HepG2 (cell line): Measurements from ENCODE around the gene TMEM165. TPM values are rescaled to one million over a fixed set of nuclear protein-coding genes. Genes with fewer than 3 reads are reported as not detected.

Experiments
- ARNT ChIP-seq: fragments of 450-650 bp; IDR thresholded peaks from 2 replicates; pipeline ENCODE4 v1.6.1; 2017
- ATF1 ChIP-seq: IDR thresholded peaks from 2 replicates; pipeline ENCODE4 v1.6.1; 2016; ENCODE audit warnings: mild to moderate bottlenecking, control low read depth
- CBFB ChIP-seq: sonication (generic); formaldehyde crosslinking; IDR thresholded peaks from 2 replicates; pipeline ENCODE4 v1.4.0; 2020; ENCODE audit warnings: missing genetic modification reagents
- CCAR2 ChIP-seq: fragments of 200-400 bp; formaldehyde crosslinking; optimal IDR thresholded peaks from 2 replicates; pipeline ENCODE3; 2018; ENCODE audit warnings: low read depth, mild to moderate bottlenecking, low read length, moderate library complexity
- CSRNP1 ChIP-seq: sonication (generic); formaldehyde crosslinking; IDR thresholded peaks from 2 replicates; pipeline ENCODE4 v1.8.1; 2023; ENCODE audit warnings: mild to moderate bottlenecking, missing genetic modification reagents
- DR1 ChIP-seq: sonication (generic); formaldehyde crosslinking; IDR thresholded peaks from 2 replicates; pipeline ENCODE4 v1.8.0; 2021; ENCODE audit warnings: mild to moderate bottlenecking, missing genetic modification reagents, inconsistent platforms
- EZH2 ChIP-seq: conservative IDR thresholded peaks from 2 replicates; pipeline ENCODE4 v1.6.1; 2012; ENCODE audit warnings: mild to moderate bottlenecking, low read depth, low read length, moderate library complexity
- HBP1 ChIP-seq: IDR thresholded peaks from 2 replicates; pipeline ENCODE4 v1.6.1; 2016; ENCODE audit warnings: low read depth, control low read depth
- KIAA2018 ChIP-seq: sonication (generic); formaldehyde crosslinking; IDR thresholded peaks from 2 replicates; pipeline ENCODE4 v1.5.0; 2020; ENCODE audit warnings: mild to moderate bottlenecking, missing genetic modification reagents, borderline replicate concordance
- LBX2 ChIP-seq: sonication (generic); formaldehyde crosslinking; IDR thresholded peaks from 2 replicates; pipeline ENCODE4 v1.5.0; 2020; ENCODE audit warnings: missing genetic modification reagents, mild to moderate bottlenecking, borderline replicate concordance
- NFKB2 ChIP-seq: sonication (generic); formaldehyde crosslinking; IDR thresholded peaks from 2 replicates; pipeline ENCODE4 v1.4.0; 2020; ENCODE audit warnings: missing genetic modification reagents, borderline replicate concordance
- TCF7L2 ChIP-seq: IDR thresholded peaks from 2 replicates; pipeline ENCODE4 v1.6.1; 2011; ENCODE audit warnings: mild to moderate bottlenecking, low read depth, low read length, moderate library complexity
- ZBTB42 ChIP-seq: sonication (generic); formaldehyde crosslinking; IDR thresholded peaks from 2 replicates; pipeline ENCODE4 v1.5.0; 2020; ENCODE audit warnings: mild to moderate bottlenecking, missing genetic modification reagents
- ZNF501 ChIP-seq: sonication (generic); formaldehyde crosslinking; IDR thresholded peaks from 2 replicates; pipeline ENCODE4 v1.5.1; 2020; ENCODE audit warnings: mild to moderate bottlenecking, moderate library complexity, missing genetic modification reagents
- ZNF557 ChIP-seq: sonication (generic); formaldehyde crosslinking; IDR thresholded peaks from 2 replicates; pipeline ENCODE4 v1.4.0; 2020; ENCODE audit warnings: missing genetic modification reagents
- ZNF562 ChIP-seq: sonication (generic); formaldehyde crosslinking; IDR thresholded peaks from 2 replicates; pipeline ENCODE4 v1.8.0; 2022; ENCODE audit warnings: missing genetic modification reagents, borderline replicate concordance
- ZNF713 ChIP-seq: sonication (generic); formaldehyde crosslinking; IDR thresholded peaks from 2 replicates; pipeline ENCODE4 v1.4.0; 2020; ENCODE audit warnings: mild to moderate bottlenecking, missing genetic modification reagents
- ZNF891 ChIP-seq: sonication (generic); formaldehyde crosslinking; IDR thresholded peaks from 2 replicates; pipeline ENCODE4 v1.5.0; 2020; ENCODE audit warnings: mild to moderate bottlenecking, missing genetic modification reagents
- polyA plus RNA-seq, 8 experiments: library from polyadenylated mRNA; depleted of rRNA in 3 of 8; stranded (reverse) in 7 of 8; unstranded in 1 of 8; fragments of >200 nt; fragmentation: Illumina TruSeq in 4 of 8; extraction: Trizol in 4 of 8; gene quantifications; 2 replicates each; pipeline versions ENCODE4 v1.2.1 to v1.2.3, GENCODE V29; 2011 to 2016; ENCODE audit warnings: low read depth in 4 of 8, missing spikeins in 1 of 8, mixed read lengths in 1 of 8; ENCODE audit not compliant: insufficient read depth in 1 of 8
- total RNA-seq, 5 experiments: library from RNA; depleted of rRNA; stranded (reverse); fragments of >200 nt; fragmentation: Illumina TruSeq; extraction: Trizol; gene quantifications; 2 replicates each; pipeline ENCODE4 v1.2.3, GENCODE V29; 2016; ENCODE audit warnings: low read depth in 1 of 5

Gene TMEM165
- total and polyA plus RNA-seq, 2 of the 13 experiments (the other 11 are each of a cell fraction or from before 2014, with no cell fraction given): 54.6 to 103 TPM

- TF ChIP-seq KIAA2018 (CRISPR knock-in tag) (no peak), NFKB2 (peak; percentile 49; the same call in 1 of the 2 replicates), ZNF562 (CRISPR knock-in tag) (no peak), ATF1 (CRISPR knock-in tag) (no peak), HBP1 (CRISPR knock-in tag) (no peak), ARNT (no peak), LBX2 (CRISPR knock-in tag) (no peak; the same call in 1 of the 2 replicates), ZNF713 (no peak), CBFB (CRISPR knock-in tag) (no peak; the same call in 1 of the 2 replicates), EZH2 (no peak), ZNF501 (peak; percentile 90), ZNF891 (peak; percentile 22; the same call in 1 of the 2 replicates), DR1 (no peak; the same call in 1 of the 2 replicates), CCAR2 (no peak), ZBTB42 (CRISPR knock-in tag) (0 out of 2 replicates have a peak, but pooled peaks have one; percentile 50), TCF7L2 (no peak), ZNF557 (CRISPR knock-in tag) (no peak), CSRNP1 (peak; percentile 79; the same call in 1 of the 2 replicates)
Measured at GRCh38 chr4:55345980-55346850, 49.5 kb upstream of the TMEM165 start, which contains the start of gene SRD5A3 (continued).
